ENCODE results near the gene FSTL3.

DNA sequence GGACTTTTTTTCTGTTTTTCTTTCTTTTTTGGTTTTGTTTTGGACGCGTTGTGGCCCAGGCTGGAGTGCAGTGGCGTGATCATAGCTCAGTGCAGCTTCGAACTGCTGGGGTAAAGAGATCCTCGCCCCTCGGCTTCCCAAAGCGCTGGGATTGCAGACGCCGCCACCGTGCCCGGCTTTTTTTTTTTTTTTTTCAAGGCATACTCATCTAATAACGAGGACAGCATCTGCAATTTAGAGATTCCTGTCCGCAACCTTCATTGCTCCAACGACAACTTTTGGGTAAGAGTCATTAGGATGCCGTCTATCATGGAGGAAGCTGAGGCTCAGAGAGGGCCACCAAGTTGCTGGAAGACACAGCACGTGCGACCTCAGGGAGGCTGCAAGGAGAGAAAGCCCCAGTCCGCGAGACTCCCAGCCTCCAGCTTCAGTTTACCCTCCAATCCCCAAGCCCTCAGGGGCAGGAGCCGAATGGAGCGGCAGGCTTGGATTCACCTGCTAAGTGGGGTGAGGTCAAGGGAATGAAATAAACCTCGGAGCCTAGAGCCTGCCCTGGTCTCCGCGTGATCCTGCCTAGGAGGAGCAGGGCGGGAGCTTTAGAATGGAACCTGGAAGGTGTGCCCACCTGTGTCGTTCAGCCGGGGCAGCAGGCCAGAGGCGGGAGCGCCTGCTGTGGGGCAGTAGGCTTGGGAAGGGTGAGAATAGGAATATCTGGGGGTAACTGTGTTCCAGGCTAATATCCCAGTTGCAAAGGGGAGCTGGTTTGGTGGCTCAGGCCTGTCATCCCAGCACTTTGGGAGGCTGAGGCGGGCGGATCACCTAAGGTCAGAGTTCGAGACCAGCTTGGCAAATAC lies 42.2 kb upstream of the FSTL3 start:
- no peak for TF ChIP-seq CTCF (IDR thresholded peaks at IDR 0.05)
- TF ChIP-seq POLR2A (IDR thresholded peaks at IDR 0.05): no peak
